ENCODE measurements around the gene ZBTB16. TPM values are rescaled to one million over a fixed set of nuclear protein-coding genes. Genes with fewer than 3 reads are reported as not detected.

Gene ZBTB16
- total and polyA plus RNA-seq, 3 donors from 2014 or later = 11.4 to 88.5 (median 51.5) TPM

DNA sequence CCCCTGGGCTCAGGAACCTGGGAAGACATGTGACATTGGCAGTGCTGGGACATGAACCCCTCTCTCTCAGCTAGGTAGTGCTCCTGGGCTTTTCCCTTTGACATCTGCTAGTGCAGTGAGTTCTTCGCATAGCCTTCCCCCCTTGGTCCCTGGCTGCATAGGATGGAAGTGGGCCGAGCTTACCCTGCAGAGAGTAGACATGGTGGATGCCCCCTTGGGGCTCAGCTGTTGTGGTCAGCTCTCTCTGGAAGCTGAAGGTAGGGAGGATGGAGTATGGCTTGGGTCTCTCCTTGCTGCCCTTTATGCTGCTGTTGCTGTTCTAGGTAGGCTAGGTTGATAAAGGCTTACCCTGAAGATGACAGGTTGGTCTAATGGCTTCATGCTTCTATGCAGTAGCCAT lies 92.1 kb downstream of the ZBTB16 start:
- no peaks in the 10 kb centered on the region for H3K27me3 ChIP-seq
- H3K4me3 ChIP-seq = no peak overlapping the region
- H3K27ac ChIP-seq = peak overlapping the region in 1 of 2 donors; percentile 98
- H3K4me1 ChIP-seq = peaks cover 39% of the 10 kb centered on the region
- H3K36me3 ChIP-seq (ENCODE audit: low read depth, missing control alignments) = no peaks in the 10 kb centered on the region
- DNase-seq = no peak
- WGBS, 2 donors = 97 to 100% methylated on average over 2 of the region's 2 CpGs
- H3K9me3 ChIP-seq = no peaks in the 10 kb centered on the region
- intact Hi-C loops (cut with DNase I; ENCODE audit: low total_unique reads) = no loop called here
- TF ChIP-seq CTCF (IDR thresholded peaks at IDR 0.05) (no peak), POLR2A (IDR thresholded peaks at IDR 0.05) (no peak)

DNA sequence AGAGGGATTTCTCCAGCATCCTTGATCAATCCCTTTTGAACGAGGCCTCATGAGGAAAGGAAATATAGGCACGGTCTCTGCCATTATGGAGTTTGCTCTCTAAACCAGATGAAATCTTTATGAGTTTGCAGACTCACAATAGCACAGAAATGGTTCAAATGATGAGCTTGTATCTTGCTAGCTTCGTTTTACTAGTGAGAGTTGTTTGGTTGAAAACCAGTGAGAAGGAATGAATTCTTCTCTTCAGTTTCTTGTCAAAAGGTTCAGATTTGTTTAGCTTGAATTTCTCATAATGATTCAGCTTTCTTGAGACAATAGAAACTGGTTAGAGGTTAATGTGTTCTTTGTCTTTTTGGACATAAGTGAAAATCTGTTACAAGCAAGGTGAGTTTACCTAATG lies 92.7 kb downstream of the ZBTB16 start:
- H3K9me3 ChIP-seq = no peaks in the 10 kb centered on the region
- 90 to 95% methylated on average over 3 of the region's 3 CpGs for WGBS, 2 donors
- no peak overlapping the region for H3K4me3 ChIP-seq
- no peaks in the 10 kb centered on the region for H3K27me3 ChIP-seq
- TF ChIP-seq CTCF (IDR thresholded peaks at IDR 0.05) (no peak), POLR2A (IDR thresholded peaks at IDR 0.05) (no peak)
- intact Hi-C loops (cut with DNase I; ENCODE audit: low total_unique reads) = no loop called here
- H3K4me1 ChIP-seq = peaks cover 35% of the 10 kb centered on the region
- peak overlapping the region in 1 of 2 donors; percentile 98 for H3K27ac ChIP-seq
- H3K36me3 ChIP-seq (ENCODE audit: low read depth, missing control alignments) = no peaks in the 10 kb centered on the region
- no peak for DNase-seq

- WGBS, 2 donors = 73 to 93% methylated on average over 2 of the region's 2 CpGs
- Histone ChIP-seq H3K27ac (peak overlapping the region; percentile 60 to 98), H3K4me1 (peaks cover 29% of the 10 kb centered on the region), H3K9me3 (no peaks in the 10 kb centered on the region), H3K36me3 (ENCODE audit: low read depth, missing control alignments) (no peaks in the 10 kb centered on the region), H3K27me3 (no peaks in the 10 kb centered on the region), H3K4me3 (no peak overlapping the region)
- no peak for DNase-seq
- intact Hi-C loops (cut with DNase I; ENCODE audit: low total_unique reads) = no loop called here
- TF ChIP-seq POLR2A (IDR thresholded peaks at IDR 0.05) (no peak), CTCF (IDR thresholded peaks at IDR 0.05) (no peak)
These were observed 93.3 kb downstream of the ZBTB16 start for GRCh38 chr11:114152785-114153184.

- peak overlapping the region; percentile 60 to 98 for H3K27ac ChIP-seq
- no peak overlapping the region for H3K4me3 ChIP-seq
- intact Hi-C loops (cut with DNase I; ENCODE audit: low total_unique reads) = no loop called here
- no peaks in the 10 kb centered on the region for H3K27me3 ChIP-seq
- H3K4me1 ChIP-seq = peaks cover 30% of the 10 kb centered on the region
- H3K36me3 ChIP-seq (ENCODE audit: low read depth, missing control alignments) = no peaks in the 10 kb centered on the region
- WGBS, 2 donors = 89 to 96% methylated on average over 4 of the region's 4 CpGs
- DNase-seq = no peak
- H3K9me3 ChIP-seq = no peaks in the 10 kb centered on the region
- TF ChIP-seq POLR2A (IDR thresholded peaks at IDR 0.05) = no peak
- no peak for TF ChIP-seq CTCF (IDR thresholded peaks at IDR 0.05)
These were observed 93.7 kb downstream of the ZBTB16 start for GRCh38 chr11:114153224-114153623.

GRCh38 chr11:114154271-114155047 lies 94.9 kb downstream of the ZBTB16 start:
- Histone ChIP-seq H3K27me3 (no peaks in the 10 kb centered on the region), H3K4me1 (peaks cover 42% of the 10 kb centered on the region), H3K36me3 (ENCODE audit: low read depth, missing control alignments) (no peaks in the 10 kb centered on the region), H3K27ac (peak overlapping the region; percentile 75 to 98), H3K4me3 (no peak overlapping the region), H3K9me3 (no peaks in the 10 kb centered on the region)
- TF ChIP-seq CTCF (IDR thresholded peaks at IDR 0.05) = no peak
- WGBS, 2 donors = 84 to 86% methylated on average over 5 of the region's 5 CpGs
- intact Hi-C loops (cut with DNase I; ENCODE audit: low total_unique reads) = no loop called here
- peak; percentile 59 for DNase-seq

Measured in testis (tissue), 3 donors.